ENCODE results near the gene TMEM39B.
"Not testable (repeated sequence)": the region's sequence is repeated elsewhere in the genome, so short reads cannot be mapped to it uniquely, and the experiment has no call there.

TMEM39B gene

DNA sequence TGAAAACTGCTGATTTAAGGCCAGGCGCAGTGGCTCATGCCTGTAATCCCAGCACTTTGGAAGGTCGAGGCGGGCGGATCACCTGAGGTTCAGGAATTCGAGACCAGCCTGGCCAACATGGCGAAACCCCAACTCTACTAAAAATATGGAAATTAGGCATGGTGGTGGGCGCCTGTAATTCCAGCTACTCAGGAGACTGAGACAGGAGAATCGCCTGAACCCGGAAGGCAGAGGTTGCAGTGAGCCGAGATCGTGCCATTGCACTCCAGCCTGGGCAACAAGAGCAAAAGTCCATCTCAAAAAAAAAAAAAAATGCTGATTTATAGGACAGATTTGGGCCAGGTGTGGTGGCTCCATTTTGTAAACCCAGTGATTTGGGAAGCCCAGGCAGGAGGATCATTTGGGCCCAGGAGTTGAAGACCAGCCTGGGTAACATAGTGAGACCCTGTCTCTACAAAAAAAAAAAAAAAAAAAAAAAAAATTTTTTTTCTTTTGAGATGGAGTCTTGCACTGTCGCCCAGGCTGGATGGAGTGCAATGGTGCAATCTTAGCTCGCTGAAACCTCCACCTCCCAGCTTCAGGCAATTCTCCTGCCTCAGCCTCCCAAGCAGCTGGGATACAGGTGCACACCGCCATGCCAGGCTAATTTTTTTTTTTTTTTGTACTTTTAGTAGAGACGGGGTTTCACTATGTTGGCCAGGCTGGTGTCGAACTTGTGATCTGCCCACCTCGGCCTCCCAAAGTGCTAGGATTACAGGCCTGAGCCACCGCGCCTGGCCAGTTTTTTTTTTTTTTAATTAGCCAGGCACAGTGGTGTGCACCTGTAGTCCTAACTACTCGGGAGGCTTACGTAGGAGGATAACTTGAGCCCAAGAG, 6.9 kb upstream of the TMEM39B start:
- not testable (repeated sequence) for H3K27ac ChIP-seq (ENCODE audit: low read depth in 2 of 2, low read length in 2 of 2); H3K9ac ChIP-seq (ENCODE audit: low read depth in 1 of 2, low read length in 2 of 2); H3K27me3 ChIP-seq (ENCODE audit: control insufficient read depth in 2 of 2, insufficient read depth in 2 of 2, low read length in 2 of 2); H3K9me3 ChIP-seq (ENCODE audit: control insufficient read depth in 2 of 2, low read length in 2 of 2); H3K4me3 ChIP-seq (ENCODE audit: low read length in 2 of 2); H3K4me1 ChIP-seq (ENCODE audit: control insufficient read depth in 2 of 2, insufficient read depth in 2 of 2, low read length in 2 of 2)
- H3K36me3 ChIP-seq (ENCODE audit: control insufficient read depth in 2 of 2, insufficient read depth in 2 of 2, low read length in 2 of 2), result peaks cover 6 to 11% of the 10 kb centered on the region in 2 donors

DNA sequence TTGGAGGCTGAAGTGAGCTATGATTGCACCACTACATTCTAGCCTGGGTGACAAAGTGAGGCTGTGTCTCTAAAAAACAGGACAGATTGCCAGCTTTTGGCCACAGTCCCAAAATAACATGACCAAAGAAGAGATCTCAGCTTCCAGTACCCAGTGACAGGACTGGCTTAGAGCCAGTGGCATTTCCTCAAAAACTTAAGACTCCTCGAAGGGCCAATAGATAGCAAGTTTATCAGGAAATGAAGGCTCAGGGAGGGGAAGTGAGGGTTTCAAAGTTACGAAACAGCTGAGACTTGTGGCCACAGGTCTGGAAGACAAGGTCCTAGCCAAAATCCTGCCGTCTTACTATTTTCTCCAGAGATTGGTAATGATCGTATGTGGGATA, 6.3 kb upstream of the TMEM39B start:
- Histone ChIP-seq H3K9ac (ENCODE audit: low read depth in 1 of 2, low read length in 2 of 2) (peak overlapping the region in 1 of 2 donors; percentile 24), H3K36me3 (ENCODE audit: control insufficient read depth in 2 of 2, insufficient read depth in 2 of 2, low read length in 2 of 2) (peaks cover under 1 to 4% of the 10 kb centered on the region in 2 donors), H3K27me3 (ENCODE audit: control insufficient read depth in 2 of 2, insufficient read depth in 2 of 2, low read length in 2 of 2) (peaks cover 0 to 2% of the 10 kb centered on the region in 2 donors), H3K9me3 (ENCODE audit: control insufficient read depth in 2 of 2, low read length in 2 of 2) (no peaks in the 10 kb centered on the region), H3K27ac (ENCODE audit: low read depth in 2 of 2, low read length in 2 of 2) (no peak overlapping the region), H3K4me3 (ENCODE audit: low read length in 2 of 2) (peak overlapping the region in 1 of 2 donors; percentile 13), H3K4me1 (ENCODE audit: control insufficient read depth in 2 of 2, insufficient read depth in 2 of 2, low read length in 2 of 2) (peaks cover 4 to 5% of the 10 kb centered on the region in 2 donors)

DNA sequence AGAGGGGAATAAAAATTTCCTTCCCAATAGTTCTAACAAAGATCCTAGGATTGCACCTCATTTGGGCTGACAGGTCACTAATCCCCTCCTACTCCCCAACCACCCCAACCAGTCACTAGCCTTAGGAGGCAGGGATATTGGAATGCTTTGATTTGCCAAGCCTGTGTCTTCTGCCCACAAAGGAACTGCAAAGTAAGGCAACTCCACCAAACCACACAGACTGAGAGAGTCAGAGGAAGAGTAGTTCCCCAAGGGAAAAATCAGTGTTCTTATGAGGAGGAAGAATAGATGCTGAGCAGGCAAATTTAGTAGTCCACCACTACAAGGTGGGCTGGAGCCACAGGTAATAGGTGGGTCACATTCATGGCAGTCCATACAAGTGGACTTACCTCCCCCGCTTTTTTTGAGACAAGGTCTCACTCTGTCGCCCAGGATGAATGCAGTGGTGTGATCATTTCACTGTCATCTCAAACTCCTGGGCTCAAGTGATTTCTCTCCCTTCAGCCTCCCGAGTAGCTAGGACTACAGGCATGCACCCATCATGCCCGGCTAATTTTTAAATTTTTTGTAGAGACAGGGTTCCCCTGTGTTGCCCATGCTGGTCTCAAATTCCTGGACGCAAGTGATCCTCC, 3.7 kb upstream of the TMEM39B start:
- Histone ChIP-seq H3K4me1 (ENCODE audit: control insufficient read depth in 2 of 2, insufficient read depth in 2 of 2, low read length in 2 of 2) (peaks cover 10 to 16% of the 10 kb centered on the region in 2 donors), H3K9me3 (ENCODE audit: control insufficient read depth in 2 of 2, low read length in 2 of 2) (no peaks in the 10 kb centered on the region), H3K4me3 (ENCODE audit: low read length in 2 of 2) (no peak overlapping the region), H3K27me3 (ENCODE audit: control insufficient read depth in 2 of 2, insufficient read depth in 2 of 2, low read length in 2 of 2) (peaks cover 0 to 2% of the 10 kb centered on the region in 2 donors), H3K27ac (ENCODE audit: low read depth in 2 of 2, low read length in 2 of 2) (no peak overlapping the region), H3K36me3 (ENCODE audit: control insufficient read depth in 2 of 2, insufficient read depth in 2 of 2, low read length in 2 of 2) (no peaks in the 10 kb centered on the region), H3K9ac (ENCODE audit: low read depth in 1 of 2, low read length in 2 of 2) (no peak overlapping the region)

DNA sequence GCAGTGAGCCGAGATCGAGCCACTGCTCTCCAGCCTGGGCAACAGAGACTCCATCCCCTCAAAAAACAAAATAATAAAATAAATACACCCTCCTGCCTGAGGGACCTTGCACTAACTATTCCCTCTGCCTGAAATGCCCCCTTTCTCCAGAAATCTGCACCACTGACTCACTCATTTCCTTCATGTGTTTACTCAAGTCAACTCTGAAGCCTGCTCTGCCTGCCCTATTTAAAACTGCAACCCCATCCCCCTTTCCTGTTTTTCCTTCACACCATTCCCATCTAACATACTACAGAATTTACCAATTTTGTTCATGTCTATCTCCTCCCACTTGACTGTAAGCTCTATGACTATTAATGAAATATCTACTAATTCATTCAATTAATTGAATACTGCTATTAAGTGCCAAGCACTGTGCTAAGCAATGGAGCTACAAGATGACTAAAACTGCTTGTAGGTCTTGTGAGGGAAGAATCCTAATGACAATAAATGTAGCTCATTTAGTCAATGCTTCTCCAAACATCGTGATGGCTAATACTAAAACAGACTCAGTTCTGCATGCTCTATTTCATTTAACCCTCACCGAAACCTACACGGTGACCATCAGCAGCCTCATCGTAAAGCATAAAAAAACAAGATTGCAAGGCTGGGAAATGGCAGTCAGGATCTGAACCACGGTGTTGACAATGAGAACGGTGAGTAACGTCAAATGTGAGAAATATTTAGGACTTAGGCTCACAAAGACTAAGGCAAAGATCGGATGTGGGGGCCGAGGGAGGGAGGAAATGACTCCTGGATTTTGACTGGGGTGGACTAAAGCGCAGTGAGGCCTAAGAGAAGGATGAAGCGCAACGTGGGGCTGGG, 749 bp upstream of the TMEM39B start:
- Histone ChIP-seq H3K4me3 (ENCODE audit: low read length in 2 of 2) (peak overlapping the region; percentile 87 to 93), H3K36me3 (ENCODE audit: control insufficient read depth in 2 of 2, insufficient read depth in 2 of 2, low read length in 2 of 2) (peaks cover 8 to 14% of the 10 kb centered on the region in 2 donors), H3K27ac (ENCODE audit: low read depth in 2 of 2, low read length in 2 of 2) (peak overlapping the region; percentile 96 to 97), H3K9me3 (ENCODE audit: control insufficient read depth in 2 of 2, low read length in 2 of 2) (no peaks in the 10 kb centered on the region), H3K4me1 (ENCODE audit: control insufficient read depth in 2 of 2, insufficient read depth in 2 of 2, low read length in 2 of 2) (peaks cover 10 to 11% of the 10 kb centered on the region in 2 donors), H3K27me3 (ENCODE audit: control insufficient read depth in 2 of 2, insufficient read depth in 2 of 2, low read length in 2 of 2) (peaks cover 0 to 2% of the 10 kb centered on the region in 2 donors), H3K9ac (ENCODE audit: low read depth in 1 of 2, low read length in 2 of 2) (peak overlapping the region; percentile 77 to 88)

DNA sequence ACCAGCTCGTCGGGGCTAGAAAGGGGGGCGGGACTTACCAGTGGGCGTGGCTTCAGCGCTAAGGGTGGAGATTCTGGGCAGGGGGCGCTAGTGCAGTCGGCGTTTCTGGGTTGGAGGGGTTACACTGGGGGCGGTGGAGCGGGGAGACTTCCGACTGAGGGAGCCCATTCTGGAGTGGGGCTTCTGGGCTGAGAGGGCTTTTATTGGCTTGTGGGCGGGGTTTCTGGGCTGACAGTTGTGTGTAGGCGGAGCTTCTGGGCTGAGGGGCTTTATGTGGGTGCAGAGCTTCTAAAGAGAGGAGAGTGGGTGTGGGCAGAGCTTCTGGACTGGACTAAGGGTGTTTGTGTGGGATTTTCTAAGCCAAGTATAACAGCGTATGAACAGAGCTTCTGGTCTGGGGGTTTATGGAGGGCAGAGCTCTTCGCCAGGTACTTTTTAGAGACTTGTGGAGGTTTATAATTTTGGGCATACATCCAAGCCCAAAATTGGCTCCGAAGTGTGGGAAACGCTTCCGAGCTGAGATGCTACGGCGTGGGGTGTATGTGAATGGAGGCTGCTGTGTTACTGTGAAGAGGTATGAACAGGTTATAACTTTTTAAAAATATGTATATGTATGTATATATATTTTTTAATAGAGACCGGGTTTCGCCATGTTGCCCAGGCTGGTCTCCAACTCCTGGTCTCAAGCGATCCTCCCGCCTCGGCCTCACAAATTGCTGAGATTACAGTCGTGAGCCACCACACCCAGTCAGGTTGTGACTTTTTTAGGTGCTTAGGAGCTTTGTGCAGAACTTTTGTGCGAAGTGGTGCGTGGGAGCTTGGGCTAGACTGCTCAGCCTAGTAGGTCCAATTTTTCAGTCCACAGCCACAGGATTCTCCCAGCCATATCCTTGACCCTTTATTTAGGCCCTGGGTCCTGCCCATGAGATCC, 825 bp downstream of the TMEM39B start:
- Histone ChIP-seq H3K9ac (ENCODE audit: low read depth in 1 of 2, low read length in 2 of 2) (peak overlapping the region; percentile 64 to 77), H3K36me3 (ENCODE audit: control insufficient read depth in 2 of 2, insufficient read depth in 2 of 2, low read length in 2 of 2) (peaks cover 16 to 25% of the 10 kb centered on the region in 2 donors), H3K9me3 (ENCODE audit: control insufficient read depth in 2 of 2, low read length in 2 of 2) (no peaks in the 10 kb centered on the region), H3K4me3 (ENCODE audit: low read length in 2 of 2) (peak overlapping the region; percentile 87 to 93), H3K27me3 (ENCODE audit: control insufficient read depth in 2 of 2, insufficient read depth in 2 of 2, low read length in 2 of 2) (peaks cover 0 to 2% of the 10 kb centered on the region in 2 donors), H3K27ac (ENCODE audit: low read depth in 2 of 2, low read length in 2 of 2) (peak overlapping the region; percentile 96 to 97), H3K4me1 (ENCODE audit: control insufficient read depth in 2 of 2, insufficient read depth in 2 of 2, low read length in 2 of 2) (peaks cover 10 to 11% of the 10 kb centered on the region in 2 donors)

DNA sequence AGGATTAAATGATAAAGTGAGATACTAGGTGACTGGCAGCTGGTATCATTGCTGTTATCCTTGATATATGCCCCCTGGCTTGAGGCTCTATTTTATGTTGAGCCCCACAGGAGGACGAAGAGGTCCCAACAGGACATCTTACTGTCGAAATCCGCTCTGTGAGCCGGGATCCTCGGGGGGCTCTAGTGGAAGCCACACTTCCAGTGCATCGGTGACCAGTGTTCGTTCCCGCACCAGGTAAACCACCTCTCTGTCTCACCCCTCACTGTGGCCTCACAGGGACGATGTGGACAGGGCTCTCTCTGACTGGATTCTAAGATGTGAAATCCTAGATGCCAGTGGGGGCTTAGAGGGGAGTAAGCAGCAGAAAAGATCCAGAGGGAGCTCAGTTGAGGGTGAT, 2.1 kb downstream of the TMEM39B start:
- Histone ChIP-seq H3K36me3 (ENCODE audit: control insufficient read depth in 2 of 2, insufficient read depth in 2 of 2, low read length in 2 of 2) (peaks cover 16 to 28% of the 10 kb centered on the region in 2 donors), H3K4me3 (ENCODE audit: low read length in 2 of 2) (no peak overlapping the region), H3K9ac (ENCODE audit: low read depth in 1 of 2, low read length in 2 of 2) (no peak overlapping the region), H3K27ac (ENCODE audit: low read depth in 2 of 2, low read length in 2 of 2) (no peak overlapping the region), H3K27me3 (ENCODE audit: control insufficient read depth in 2 of 2, insufficient read depth in 2 of 2, low read length in 2 of 2) (no peaks in the 10 kb centered on the region), H3K9me3 (ENCODE audit: control insufficient read depth in 2 of 2, low read length in 2 of 2) (no peaks in the 10 kb centered on the region), H3K4me1 (ENCODE audit: control insufficient read depth in 2 of 2, insufficient read depth in 2 of 2, low read length in 2 of 2) (peaks cover 10 to 11% of the 10 kb centered on the region in 2 donors)

DNA sequence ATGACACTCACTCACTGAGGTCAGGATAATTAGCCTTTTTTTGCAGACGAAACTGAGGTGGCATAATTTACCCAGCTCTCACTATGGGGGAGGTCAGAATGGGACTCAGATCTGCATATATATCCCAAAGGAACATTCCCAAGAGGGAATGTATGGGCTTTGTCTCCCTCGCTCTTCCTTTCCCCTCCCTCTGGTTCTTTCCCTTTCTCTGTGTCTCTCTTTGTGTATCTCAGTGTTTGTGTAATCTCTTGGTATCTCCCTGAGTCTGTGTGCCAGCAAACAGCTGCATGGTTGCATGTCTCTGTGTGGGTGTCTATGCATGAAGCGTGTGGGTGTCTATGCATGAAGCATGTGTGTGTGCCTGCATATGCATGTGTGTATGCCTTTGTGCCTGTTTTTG, 4.7 kb downstream of the TMEM39B start:
- H3K4me3 ChIP-seq (ENCODE audit: low read length in 2 of 2), result no peak overlapping the region
- H3K9ac ChIP-seq (ENCODE audit: low read depth in 1 of 2, low read length in 2 of 2), result no peak overlapping the region
- no peaks in the 10 kb centered on the region for H3K9me3 ChIP-seq (ENCODE audit: control insufficient read depth in 2 of 2, low read length in 2 of 2)
- H3K27me3 ChIP-seq (ENCODE audit: control insufficient read depth in 2 of 2, insufficient read depth in 2 of 2, low read length in 2 of 2), result no peaks in the 10 kb centered on the region
- no peak overlapping the region for H3K27ac ChIP-seq (ENCODE audit: low read depth in 2 of 2, low read length in 2 of 2)
- peaks cover 16 to 30% of the 10 kb centered on the region in 2 donors for H3K36me3 ChIP-seq (ENCODE audit: control insufficient read depth in 2 of 2, insufficient read depth in 2 of 2, low read length in 2 of 2)
- peaks cover 4% of the 10 kb centered on the region in 2 donors for H3K4me1 ChIP-seq (ENCODE audit: control insufficient read depth in 2 of 2, insufficient read depth in 2 of 2, low read length in 2 of 2)

DNA sequence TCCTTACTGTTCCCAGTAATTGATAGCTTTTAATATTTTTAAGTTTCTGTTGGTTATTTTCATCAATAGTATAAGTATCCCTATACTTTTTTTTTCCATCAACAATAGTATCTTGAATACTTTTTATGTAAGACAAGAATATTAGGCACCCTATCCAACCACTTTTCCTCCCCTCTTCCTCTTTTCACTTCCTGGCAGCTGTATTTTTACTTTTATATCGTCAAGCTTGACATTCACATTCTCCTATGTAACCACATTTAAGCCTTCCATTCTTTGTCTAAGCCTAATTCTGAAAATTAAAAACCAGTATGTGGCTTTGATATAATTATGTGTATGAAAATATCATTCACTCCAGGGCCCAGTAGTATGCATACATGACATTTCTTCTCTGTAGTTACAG, 9.3 kb downstream of the TMEM39B start:
- Histone ChIP-seq H3K36me3 (ENCODE audit: control insufficient read depth in 2 of 2, insufficient read depth in 2 of 2, low read length in 2 of 2) (peaks cover 16 to 23% of the 10 kb centered on the region in 2 donors), H3K4me3 (ENCODE audit: low read length in 2 of 2) (no peak overlapping the region), H3K9me3 (ENCODE audit: control insufficient read depth in 2 of 2, low read length in 2 of 2) (no peaks in the 10 kb centered on the region)

DNA sequence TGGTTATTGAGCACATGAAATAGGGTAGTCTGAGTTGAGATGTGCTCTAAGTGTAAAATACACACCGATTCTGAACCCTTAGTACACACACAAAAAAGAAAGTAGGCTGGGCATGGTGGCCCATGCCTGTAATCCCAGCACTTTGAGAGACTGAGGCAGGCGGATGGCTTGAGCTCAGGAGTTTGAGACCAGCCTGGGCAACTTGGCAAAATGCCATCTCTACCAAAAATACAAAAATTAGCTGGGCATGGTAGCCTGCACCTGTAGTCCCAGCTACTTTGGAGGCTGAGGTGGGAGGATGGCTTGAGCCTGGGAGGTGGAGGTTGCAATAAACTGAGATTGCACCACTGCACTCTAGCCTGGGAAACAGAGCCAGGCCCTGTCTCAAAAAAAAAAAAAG, 13.6 kb downstream of the TMEM39B start:
- peaks cover 11 to 13% of the 10 kb centered on the region in 2 donors for H3K36me3 ChIP-seq (ENCODE audit: control insufficient read depth in 2 of 2, insufficient read depth in 2 of 2, low read length in 2 of 2)
- H3K27me3 ChIP-seq (ENCODE audit: control insufficient read depth in 2 of 2, insufficient read depth in 2 of 2, low read length in 2 of 2); H3K4me3 ChIP-seq (ENCODE audit: low read length in 2 of 2); H3K9me3 ChIP-seq (ENCODE audit: control insufficient read depth in 2 of 2, low read length in 2 of 2); H3K27ac ChIP-seq (ENCODE audit: low read depth in 2 of 2, low read length in 2 of 2); H3K9ac ChIP-seq (ENCODE audit: low read depth in 1 of 2, low read length in 2 of 2); H3K4me1 ChIP-seq (ENCODE audit: control insufficient read depth in 2 of 2, insufficient read depth in 2 of 2, low read length in 2 of 2): not testable (repeated sequence)

More for the DNA sequence above, 9.3 kb downstream of the TMEM39B start:
- H3K27me3 ChIP-seq (ENCODE audit: control insufficient read depth in 2 of 2, insufficient read depth in 2 of 2, low read length in 2 of 2), result no peaks in the 10 kb centered on the region
- no peak overlapping the region for H3K9ac ChIP-seq (ENCODE audit: low read depth in 1 of 2, low read length in 2 of 2)
- no peaks in the 10 kb centered on the region for H3K4me1 ChIP-seq (ENCODE audit: control insufficient read depth in 2 of 2, insufficient read depth in 2 of 2, low read length in 2 of 2)
- no peak overlapping the region for H3K27ac ChIP-seq (ENCODE audit: low read depth in 2 of 2, low read length in 2 of 2)

All from mucosa of rectum (tissue), 2 donors.